Brain pericyte (primary cell): ENCODE results near the gene KDM4F.
"Not testable (repeated sequence)": the region's sequence is repeated elsewhere in the genome, so short reads cannot be mapped to it uniquely, and the experiment has no call there.

Experiments used
- DNase-seq: peaks from one replicate; pipeline ENCODE4 v3.0.0-alpha.2; 2012; ENCODE audit warnings: low read depth, low spot score

KDM4F gene

GRCh38 chr11:95049122-95049521 is at the start of gene KDM4F:
KDM4F (plus strand) TSS chr11:95049422.
- DNase-seq: not testable (repeated sequence)

GRCh38 chr11:95003716-95004115 is 45.5 kb upstream of the KDM4F start:
- DNase-seq: no peak

GRCh38 chr11:95005642-95006041 is 43.6 kb upstream of the KDM4F start:
- no peak for DNase-seq

- DNase-seq: no peak
These were observed 37.8 kb upstream of the KDM4F start for GRCh38 chr11:95011376-95011775.

- no peak for DNase-seq
These were observed 34.9 kb upstream of the KDM4F start for GRCh38 chr11:95014184-95014821.

- DNase-seq: no peak
These were observed 33.1 kb upstream of the KDM4F start for GRCh38 chr11:95016139-95016538.

GRCh38 chr11:95021468-95021867 is 27.8 kb upstream of the KDM4F start:
- not testable (repeated sequence) for DNase-seq

- DNase-seq: no peak
These were observed 24.3 kb upstream of the KDM4F start, which contains the start of gene KDM4E for GRCh38 chr11:95024958-95025357. KDM4E (plus strand) TSS chr11:95025258; CDS start chr11:95025558, 300 bp downstream.

GRCh38 chr11:95025594-95025993 is 23.6 kb upstream of the KDM4F start:
- not testable (repeated sequence) for DNase-seq

- no peak for DNase-seq
These were observed 20.9 kb upstream of the KDM4F start for GRCh38 chr11:95028357-95028756.

- DNase-seq: no peak
These were observed 16.2 kb upstream of the KDM4F start for GRCh38 chr11:95033051-95033450.

GRCh38 chr11:95035316-95035715 is 13.9 kb upstream of the KDM4F start:
- no peak for DNase-seq

- not testable (repeated sequence) for DNase-seq
These were observed 11.7 kb upstream of the KDM4F start for GRCh38 chr11:95037356-95038035.

- no peak for DNase-seq
These were observed 7.0 kb upstream of the KDM4F start for GRCh38 chr11:95042239-95042638.

GRCh38 chr11:95042906-95043305 is 6.3 kb upstream of the KDM4F start:
- no peak for DNase-seq

GRCh38 chr11:95044010-95044409 is 5.2 kb upstream of the KDM4F start:
- no peak for DNase-seq

- no peak for DNase-seq
These were observed 3.4 kb upstream of the KDM4F start for GRCh38 chr11:95045812-95046211.

- DNase-seq: no peak
These were observed 1.5 kb downstream of the KDM4F start for GRCh38 chr11:95050595-95051202.

- no peak for DNase-seq
These were observed 5.1 kb downstream of the KDM4F start for GRCh38 chr11:95054356-95054755.

GRCh38 chr11:95055283-95055897 is 6.2 kb downstream of the KDM4F start:
- DNase-seq: no peak

- DNase-seq: no peak
These were observed 8.7 kb downstream of the KDM4F start for GRCh38 chr11:95057959-95058358.

GRCh38 chr11:95058621-95059020 is 9.4 kb downstream of the KDM4F start:
- no peak for DNase-seq
